Body of pancreas (tissue), 4 donors: ENCODE results near the gene FNDC3B. TPM values are rescaled to one million over a fixed set of nuclear protein-coding genes. Genes with fewer than 3 reads are reported as not detected.

ENCODE experiments used
- ATAC-seq: fragments of 150-250 bp; one replicate; pipeline ENCODE4 v1.9.1; 2016
- DNase-seq, 4 donors: peaks; one replicate each; pipeline ENCODE4 v3.0.0-alpha.2; 2019
- H3K27ac ChIP-seq, 4 donors: fragments of 200-600 bp; sonication (generic); 1 replicate in 3 of 4; 2 replicates in 1 of 4; pipeline versions ENCODE4 v1.5.1 to v1.6.1; 2016 to 2019; ENCODE audit warnings: mild to moderate bottlenecking in 1 of 4, mixed read lengths in 1 of 4, moderate library complexity in 1 of 4
- H3K27me3 ChIP-seq, 2 donors: fragments of 200-600 bp; sonication (generic); one replicate each; pipeline ENCODE4 v1.6.0; 2016; ENCODE audit warnings: mild to moderate bottlenecking in 1 of 2
- H3K36me3 ChIP-seq, 2 donors: fragments of 200-600 bp; sonication (generic); replicated peaks in 1 of 2; 2 replicates each; pipeline ENCODE4 v1.5.1; 2016; ENCODE audit warnings: low read depth in 2 of 2; ENCODE audit not compliant: insufficient read depth in 1 of 2
- H3K4me1 ChIP-seq: fragments of 200-600 bp; sonication (generic); one replicate; pipeline ENCODE4 v1.6.0; 2016
- H3K4me3 ChIP-seq, 2 donors: fragments of 200-600 bp; sonication (generic); 1 replicate in 1 of 2; 2 replicates in 1 of 2; pipeline ENCODE4 v1.5.1; 2016 to 2019
- H3K9me3 ChIP-seq, 3 donors: fragments of 200-600 bp; sonication (generic); 1 replicate in 2 of 3; 2 replicates in 1 of 3; pipeline ENCODE4 v1.5.1; 2016
- POLR2A ChIP-seq, 3 donors: fragments of 450-650 bp; IDR thresholded peaks; one replicate each; pipeline ENCODE4 v1.6.1; 2016; ENCODE audit warnings: antibody characterized with exemption in 3 of 3, mild to moderate bottlenecking in 2 of 3
- WGBS, 2 donors: methylation state at CpG; one replicate each; pipeline ENCODE4 v1.1.5; 2017; 5-methylcytosine and 5-hydroxymethylcytosine counted together
- intact Hi-C: fragments of 100-400 bp; cut with DNase I; formaldehyde crosslinking; loops from one replicate; pipeline ENCODE4 v1.15.1; 2023
- total RNA-seq, 2 donors: library from RNA; depleted of rRNA; stranded (reverse); fragments of >200 nt; gene quantifications; one replicate each; pipeline ENCODE4 v1.1.0, GENCODE V29; 2016
- TF ChIP-seq, protein P1 (sequence below), 7 experiments: fragments of 450-650 bp in 4 of 7; fragments of 200-600 bp in 3 of 7; sonication (generic) in 3 of 7; IDR thresholded peaks; one replicate each; pipeline ENCODE4 v1.5.1; 2016 to 2019; ENCODE audit warnings: antibody characterized with exemption in 7 of 7

Gene FNDC3B
- total RNA-seq, 2 donors from 2014 or later = 64.3 to 86.0 TPM

DNA sequence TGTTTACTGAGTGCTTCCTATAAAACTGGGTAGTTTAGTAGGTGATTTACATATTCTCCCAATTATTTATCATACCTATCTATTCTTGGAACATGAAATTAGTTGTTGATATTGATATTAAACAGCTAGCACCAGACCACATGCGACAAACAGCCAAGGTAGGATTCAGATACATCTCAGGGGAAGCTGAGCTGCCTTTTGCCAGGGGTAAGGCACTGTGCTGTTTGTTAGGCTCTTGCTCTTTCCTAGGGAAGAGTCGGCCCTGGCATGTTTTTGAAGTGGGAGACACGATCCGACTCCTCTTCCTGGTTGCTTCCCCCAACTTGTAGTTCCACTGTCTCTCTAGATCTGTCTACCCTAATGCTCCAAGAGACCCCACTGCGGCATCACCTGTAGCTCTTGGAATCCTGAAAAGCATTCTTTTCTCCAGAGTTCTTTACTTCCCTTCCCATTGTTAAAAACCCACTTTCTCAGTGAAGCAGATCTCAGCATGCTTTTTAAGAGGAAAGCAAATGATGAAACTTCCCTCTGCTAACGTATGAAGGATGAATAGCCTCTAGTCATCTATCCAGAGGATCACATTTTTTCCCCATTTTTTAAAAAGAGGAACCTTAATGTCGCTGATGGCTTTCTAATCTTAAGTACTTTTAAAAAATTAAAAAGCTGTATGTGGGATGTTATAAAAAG lies 270.5 kb downstream of the FNDC3B start:
- DNase-seq (no peak), ATAC-seq (no peak)
- peaks cover 0 to 24% of the 10 kb centered on the region in 2 donors for H3K36me3 ChIP-seq
- no peaks in the 10 kb centered on the region for H3K9me3 ChIP-seq
- intact Hi-C loops = no loop called here
- H3K27me3 ChIP-seq = no peaks in the 10 kb centered on the region
- no peak overlapping the region for H3K4me3 ChIP-seq
- TF ChIP-seq, protein P1, sequence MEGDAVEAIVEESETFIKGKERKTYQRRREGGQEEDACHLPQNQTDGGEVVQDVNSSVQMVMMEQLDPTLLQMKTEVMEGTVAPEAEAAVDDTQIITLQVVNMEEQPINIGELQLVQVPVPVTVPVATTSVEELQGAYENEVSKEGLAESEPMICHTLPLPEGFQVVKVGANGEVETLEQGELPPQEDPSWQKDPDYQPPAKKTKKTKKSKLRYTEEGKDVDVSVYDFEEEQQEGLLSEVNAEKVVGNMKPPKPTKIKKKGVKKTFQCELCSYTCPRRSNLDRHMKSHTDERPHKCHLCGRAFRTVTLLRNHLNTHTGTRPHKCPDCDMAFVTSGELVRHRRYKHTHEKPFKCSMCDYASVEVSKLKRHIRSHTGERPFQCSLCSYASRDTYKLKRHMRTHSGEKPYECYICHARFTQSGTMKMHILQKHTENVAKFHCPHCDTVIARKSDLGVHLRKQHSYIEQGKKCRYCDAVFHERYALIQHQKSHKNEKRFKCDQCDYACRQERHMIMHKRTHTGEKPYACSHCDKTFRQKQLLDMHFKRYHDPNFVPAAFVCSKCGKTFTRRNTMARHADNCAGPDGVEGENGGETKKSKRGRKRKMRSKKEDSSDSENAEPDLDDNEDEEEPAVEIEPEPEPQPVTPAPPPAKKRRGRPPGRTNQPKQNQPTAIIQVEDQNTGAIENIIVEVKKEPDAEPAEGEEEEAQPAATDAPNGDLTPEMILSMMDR (IDR thresholded peaks at IDR 0.05) = no peak
- no peak for TF ChIP-seq POLR2A (IDR thresholded peaks at IDR 0.05)
- no peak overlapping the region for H3K27ac ChIP-seq
- no peaks in the 10 kb centered on the region for H3K4me1 ChIP-seq
- 84 to 95% methylated on average over 7 of the region's 7 CpGs for WGBS, 2 donors

DNA sequence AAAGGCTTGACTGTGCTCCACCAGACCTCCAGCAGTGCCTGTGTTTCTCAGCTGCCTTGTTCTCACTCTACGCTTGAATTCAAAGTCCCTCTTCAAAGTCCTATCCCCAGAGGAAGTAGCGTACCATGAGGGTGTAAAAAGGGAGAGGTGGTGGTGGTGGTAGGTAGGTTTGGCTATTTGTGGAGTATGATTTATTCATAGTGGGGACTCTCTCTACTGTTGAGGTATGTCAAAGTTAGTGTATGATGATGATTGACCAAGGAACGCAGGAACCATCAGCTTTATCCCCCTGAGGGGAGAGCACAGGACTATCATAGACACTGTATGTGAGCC lies 271.0 kb downstream of the FNDC3B start:
- ATAC-seq (no peak), DNase-seq (no peak)
- H3K27me3 ChIP-seq = no peaks in the 10 kb centered on the region
- no peak overlapping the region for H3K4me3 ChIP-seq
- WGBS, 2 donors = 92 to 94% methylated on average over 3 of the region's 3 CpGs
- no peak overlapping the region for H3K27ac ChIP-seq
- TF ChIP-seq POLR2A (IDR thresholded peaks at IDR 0.05) = no peak
- TF ChIP-seq, protein P1 (IDR thresholded peaks at IDR 0.05) = no peak
- H3K4me1 ChIP-seq = peaks cover 5% of the 10 kb centered on the region
- intact Hi-C loops = no loop called here
- H3K36me3 ChIP-seq = peaks cover 0 to 24% of the 10 kb centered on the region in 2 donors
- no peaks in the 10 kb centered on the region for H3K9me3 ChIP-seq

DNA sequence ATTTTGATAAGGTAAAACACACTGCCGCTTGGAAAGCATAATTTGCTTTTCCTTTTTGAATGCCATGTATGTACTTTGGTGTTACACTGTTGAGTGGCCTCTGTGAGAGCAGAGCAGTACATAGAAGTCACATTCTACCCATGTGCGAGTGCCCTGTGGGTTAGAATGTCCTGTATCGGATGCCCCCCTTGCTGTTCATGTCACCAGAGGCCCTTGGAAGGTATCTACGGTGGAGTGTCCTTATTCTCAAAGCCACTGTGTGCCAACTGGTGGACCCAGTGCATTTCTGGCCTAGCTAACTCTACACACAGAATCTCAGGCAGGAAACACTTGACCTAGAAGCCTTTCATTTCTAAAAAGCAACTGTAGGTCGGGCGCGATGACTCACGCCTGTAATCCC lies 271.8 kb downstream of the FNDC3B start:
- ATAC-seq (no peak), DNase-seq (no peak)
- no peak overlapping the region for H3K4me3 ChIP-seq
- intact Hi-C loops = no loop called here
- H3K9me3 ChIP-seq = no peaks in the 10 kb centered on the region
- H3K27ac ChIP-seq = no peak overlapping the region
- peaks cover 10% of the 10 kb centered on the region for H3K4me1 ChIP-seq
- H3K27me3 ChIP-seq = no peaks in the 10 kb centered on the region
- TF ChIP-seq, protein P1 (IDR thresholded peaks at IDR 0.05) = no peak
- TF ChIP-seq POLR2A (IDR thresholded peaks at IDR 0.05) = no peak
- peaks cover 0 to 24% of the 10 kb centered on the region in 2 donors for H3K36me3 ChIP-seq
- 91 to 95% methylated on average over 5 to 8 of the region's 8 CpGs for WGBS, 2 donors

DNA sequence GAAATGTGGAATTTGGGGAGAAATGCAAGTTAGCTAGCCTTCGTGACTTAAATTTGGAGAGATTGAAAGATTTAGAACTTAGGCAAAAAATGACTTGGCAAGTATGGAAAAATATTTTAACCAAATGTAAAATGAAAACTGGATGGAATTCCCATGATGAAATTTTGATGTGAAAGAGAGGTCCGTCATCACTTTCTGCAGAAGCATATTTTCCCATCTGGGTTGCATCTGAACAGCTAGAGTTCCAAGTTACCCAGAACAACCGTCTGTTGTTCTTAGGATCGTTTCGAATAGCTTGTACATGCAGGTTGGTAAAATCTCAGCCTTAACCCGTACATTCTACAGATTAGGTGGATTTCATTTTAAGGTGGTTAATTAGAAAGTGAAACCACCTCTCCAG lies 272.6 kb downstream of the FNDC3B start:
- TF ChIP-seq, protein P1 (IDR thresholded peaks at IDR 0.05) = no peak
- TF ChIP-seq POLR2A (IDR thresholded peaks at IDR 0.05) = no peak
- intact Hi-C loops = no loop called here
- 80% methylated on average over 6 of the region's 6 CpGs for WGBS, 2 donors

DNA sequence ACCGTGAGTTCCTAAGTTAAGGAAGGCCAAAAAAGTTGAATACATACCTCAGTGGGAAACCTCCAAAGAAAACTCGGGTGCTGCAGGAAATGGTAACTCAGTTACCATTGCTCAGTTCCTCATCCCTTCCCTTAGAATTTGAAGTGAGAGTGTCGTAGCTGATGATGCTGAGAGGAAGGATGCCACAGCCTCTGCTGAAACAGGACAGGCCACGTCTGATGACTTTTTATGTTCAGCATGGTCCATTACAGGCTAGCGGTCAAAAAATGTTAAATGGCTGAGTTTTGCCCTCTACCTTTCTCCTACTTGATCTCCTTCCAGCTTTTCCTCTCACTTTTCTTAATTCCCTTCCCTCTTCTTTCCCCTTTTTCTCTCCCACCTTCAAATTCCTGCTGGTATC lies 273.3 kb downstream of the FNDC3B start:
- WGBS, 2 donors = 76 to 86% methylated on average over 5 of the region's 5 CpGs
- TF ChIP-seq POLR2A (IDR thresholded peaks at IDR 0.05) = no peak
- TF ChIP-seq, protein P1 (IDR thresholded peaks at IDR 0.05) = no peak
- DNase-seq (no peak), ATAC-seq (no peak)
- H3K27ac ChIP-seq = no peak overlapping the region
- H3K9me3 ChIP-seq = no peaks in the 10 kb centered on the region
- peaks cover 22% of the 10 kb centered on the region for H3K4me1 ChIP-seq
- H3K4me3 ChIP-seq = no peak overlapping the region
- H3K27me3 ChIP-seq = no peaks in the 10 kb centered on the region
- H3K36me3 ChIP-seq = peaks cover 0 to 20% of the 10 kb centered on the region in 2 donors
- intact Hi-C loops = no loop called here

More for the DNA sequence above, 272.6 kb downstream of the FNDC3B start:
- Histone ChIP-seq H3K27me3 (no peaks in the 10 kb centered on the region), H3K9me3 (no peaks in the 10 kb centered on the region), H3K36me3 (peaks cover 0 to 24% of the 10 kb centered on the region in 2 donors), H3K4me3 (no peak overlapping the region), H3K27ac (no peak overlapping the region), H3K4me1 (peaks cover 16% of the 10 kb centered on the region)
- no peak for DNase-seq
- no peak for ATAC-seq
